HepG2 (cell line): ENCODE data around the gene CLPX. TPM values are rescaled to one million over a fixed set of nuclear protein-coding genes. Genes with fewer than 3 reads are reported as not detected.

Experiments
- DBP ChIP-seq: sonication (generic); formaldehyde crosslinking; IDR thresholded peaks from 2 replicates; pipeline ENCODE4 v1.4.0; 2020; ENCODE audit warnings: missing genetic modification reagents; ENCODE audit errors: not compliant biosample characterization
- FOXO4 ChIP-seq: sonication (generic); formaldehyde crosslinking; conservative IDR thresholded peaks from 2 replicates; pipeline ENCODE4 v1.8.1; 2023; ENCODE audit warnings: missing genetic modification reagents
- GPN1 ChIP-seq: sonication (generic); formaldehyde crosslinking; IDR thresholded peaks from 2 replicates; pipeline ENCODE4 v1.5.1; 2020; ENCODE audit warnings: missing genetic modification reagents, borderline replicate concordance
- HNRNPLL ChIP-seq: fragments of 200-400 bp; formaldehyde crosslinking; IDR thresholded peaks from 2 replicates; pipeline ENCODE4 v1.6.1; 2017; ENCODE audit warnings: mild to moderate bottlenecking, low read depth, low read length; ENCODE audit not compliant: poor library complexity, severe bottlenecking
- HOXA3 ChIP-seq: sonication (generic); formaldehyde crosslinking; IDR thresholded peaks from 2 replicates; pipeline ENCODE4 v1.5.0; 2020; ENCODE audit warnings: missing genetic modification reagents
- MTERF4 ChIP-seq: sonication (generic); formaldehyde crosslinking; IDR thresholded peaks from 2 replicates; pipeline ENCODE4 v1.8.0; 2023; ENCODE audit warnings: mild to moderate bottlenecking, missing genetic modification reagents
- MXD4 ChIP-seq: IDR thresholded peaks from 2 replicates; pipeline ENCODE4 v1.6.1; 2016; ENCODE audit warnings: mild to moderate bottlenecking, missing biosample characterization, missing genetic modification reagents
- NR2F2 ChIP-seq: IDR thresholded peaks from 2 replicates; pipeline ENCODE4 v1.6.1; 2012; ENCODE audit warnings: low read depth, inconsistent platforms, borderline replicate concordance
- PAWR ChIP-seq: sonication (generic); formaldehyde crosslinking; IDR thresholded peaks from 2 replicates; pipeline ENCODE4 v1.4.0; 2020; ENCODE audit warnings: missing genetic modification reagents, mild to moderate bottlenecking, borderline replicate concordance
- PCBP1 ChIP-seq: fragments of 200-400 bp; formaldehyde crosslinking; IDR thresholded peaks from 2 replicates; pipeline ENCODE4 v1.6.1; 2017; ENCODE audit warnings: mild to moderate bottlenecking, low read depth, low read length, borderline replicate concordance
- PTBP1 ChIP-seq: fragments of 200-400 bp; formaldehyde crosslinking; IDR thresholded peaks from 2 replicates; pipeline ENCODE4 v1.6.1; 2018; ENCODE audit warnings: low read length, low read depth; ENCODE audit not compliant: poor library complexity, severe bottlenecking
- RARG ChIP-seq: sonication (generic); formaldehyde crosslinking; IDR thresholded peaks from 2 replicates; pipeline ENCODE4 v1.4.0; 2020; ENCODE audit warnings: low read depth, mild to moderate bottlenecking, missing genetic modification reagents
- SIN3B ChIP-seq: fragments of 150-350 bp; IDR thresholded peaks from 2 replicates; pipeline ENCODE4 v1.6.1; 2014; ENCODE audit warnings: low read length
- SOX13 ChIP-seq, 3 experiments: fragments of 450-650 bp in 1 of 3; sonication (generic) in 1 of 3; formaldehyde crosslinking in 1 of 3; IDR thresholded peaks in 2 of 3; conservative IDR thresholded peaks in 1 of 3; 2 replicates each; pipeline versions ENCODE4 v1.5.0 to v1.6.1; 2016 to 2020; ENCODE audit warnings: antibody characterized with exemption in 1 of 3, mild to moderate bottlenecking in 1 of 3, missing compliant biosample characterization in 1 of 3, missing genetic modification reagents in 1 of 3, moderate library complexity in 1 of 3
- ZBTB1 ChIP-seq: sonication (generic); formaldehyde crosslinking; IDR thresholded peaks from 2 replicates; pipeline ENCODE4 v1.4.0; 2020; ENCODE audit warnings: missing genetic modification reagents, borderline replicate concordance
- ZNF292 ChIP-seq: sonication (generic); formaldehyde crosslinking; IDR thresholded peaks from 2 replicates; pipeline ENCODE4 v1.8.1; 2022; ENCODE audit warnings: mild to moderate bottlenecking, low read depth, missing genetic modification reagents, borderline replicate concordance
- ZNF446 ChIP-seq: sonication (generic); formaldehyde crosslinking; IDR thresholded peaks from 2 replicates; pipeline ENCODE4 v1.5.0; 2020; ENCODE audit warnings: mild to moderate bottlenecking, missing genetic modification reagents
- ZNF784 ChIP-seq: sonication (generic); formaldehyde crosslinking; IDR thresholded peaks from 2 replicates; pipeline ENCODE4 v1.5.1; 2020; ENCODE audit warnings: missing genetic modification reagents, mild to moderate bottlenecking, borderline replicate concordance
- polyA plus RNA-seq, 8 experiments: library from polyadenylated mRNA; depleted of rRNA in 3 of 8; stranded (reverse) in 7 of 8; unstranded in 1 of 8; fragments of >200 nt; fragmentation: Illumina TruSeq in 4 of 8; extraction: Trizol in 4 of 8; gene quantifications; 2 replicates each; pipeline versions ENCODE4 v1.2.1 to v1.2.3, GENCODE V29; 2011 to 2016; ENCODE audit warnings: low read depth in 4 of 8, missing spikeins in 1 of 8, mixed read lengths in 1 of 8; ENCODE audit not compliant: insufficient read depth in 1 of 8
- total RNA-seq, 5 experiments: library from RNA; depleted of rRNA; stranded (reverse); fragments of >200 nt; fragmentation: Illumina TruSeq; extraction: Trizol; gene quantifications; 2 replicates each; pipeline ENCODE4 v1.2.3, GENCODE V29; 2016; ENCODE audit warnings: low read depth in 1 of 5

Gene CLPX
- total and polyA plus RNA-seq, 2 of the 13 experiments (the other 11 are each of a cell fraction or from before 2014, with no cell fraction given): 33.9 to 61.3 TPM

- no peak for TF ChIP-seq RARG (CRISPR knock-in tag)
- TF ChIP-seq ZNF784: no peak
- TF ChIP-seq HOXA3 (CRISPR knock-in tag): peak; percentile 53; the same call in 1 of the 2 replicates
- peak; percentile 47; the same call in 1 of the 2 replicates for TF ChIP-seq ZNF292 (CRISPR knock-in tag)
- no peak for TF ChIP-seq MTERF4 (CRISPR knock-in tag)
- no peak for TF ChIP-seq ZBTB1 (CRISPR knock-in tag)
- no peak for TF ChIP-seq PTBP1
- no peak for TF ChIP-seq FOXO4
- TF ChIP-seq ZNF446 (CRISPR knock-in tag): no peak
- TF ChIP-seq SOX13 (IDR thresholded peaks at IDR 0.05): no peak; the same call in 1 of the 2 replicates
- TF ChIP-seq SOX13 (CRISPR knock-in tag; conservative IDR thresholded peaks at IDR 0.05 in 1 of 2, IDR thresholded peaks at IDR 0.05 in 1 of 2): 0 out of 4 replicates have a peak, but pooled peaks of 1 of the 2 experiments have one; percentile 5
- no peak for TF ChIP-seq PCBP1
- TF ChIP-seq GPN1 (CRISPR knock-in tag): no peak
- no peak; the same call in 1 of the 2 replicates for TF ChIP-seq NR2F2
- TF ChIP-seq PAWR (CRISPR knock-in tag): no peak
- peak; percentile 66 for TF ChIP-seq HNRNPLL
- no peak for TF ChIP-seq SIN3B
- no peak for TF ChIP-seq DBP (CRISPR knock-in tag)
- peak; percentile 56; the same call in 1 of the 2 replicates for TF ChIP-seq MXD4 (CRISPR knock-in tag)
These were observed at the start of gene CLPX (continued) for GRCh38 chr15:65184868-65185717.
